A549 (cell line): Measurements from ENCODE around the gene LGMN. TPM values are rescaled to one million over a fixed set of nuclear protein-coding genes. Genes with fewer than 3 reads are reported as not detected.

Experiments used
- ATAC-seq, 2 experiments: fragments of 200-7000 bp in 1 of 2; fragments of >200 bp in 1 of 2; cut with Nextera tagmentation in 1 of 2; cut with Tn5 transposase in 1 of 2; 3 replicates each; pipeline versions ENCODE4 v1.8.0 to v1.9.1; 2018 to 2020; ENCODE audit warnings: mild to moderate bottlenecking in 1 of 2, moderate library complexity in 1 of 2
- CTCF ChIA-PET: fragments of 300-600 bp; sonication (Branson Sonifier 250); formaldehyde crosslinking; extraction: SDS; loops from one replicate; lab custom pipeline; 2021; ENCODE audit warnings: antibody characterized with exemption, inconsistent platforms; lab: Yijun Ruan, JAX
- POLR2A ChIA-PET: fragments of 350-600 bp; formaldehyde crosslinking; extraction: SDS; loops from one replicate; lab custom pipeline; 2021; ENCODE audit warnings: antibody characterized with exemption, inconsistent platforms; lab: Yijun Ruan, JAX
- DNase-seq, 2 experiments: peaks; one replicate each; pipeline versions ENCODE4 v3.0.0 to v3.0.0-alpha.2; 2011 to 2016; ENCODE audit warnings: low read depth in 1 of 2, low spot score in 1 of 2
- FAIRE-seq: peaks from 2 replicates; lab custom pipeline; 2011; peaks lifted over from hg19 to GRCh38; lab: Jason Lieb, UNC
- H3K27ac ChIP-seq, 2 experiments: fragments of >200 bp; sonication (Bioruptor Twin); formaldehyde crosslinking; 3 replicates each; pipeline ENCODE4 v1.5.1; 2016 to 2017
- H3K4me1 ChIP-seq: fragments of >200 bp; sonication (Bioruptor Twin); formaldehyde crosslinking; 3 replicates; pipeline ENCODE4 v1.6.1; 2016
- H3K4me2 ChIP-seq: fragments of >200 bp; sonication (Bioruptor Twin); formaldehyde crosslinking; 3 replicates; pipeline ENCODE4 v1.6.1; 2016
- H3K4me3 ChIP-seq: fragments of >200 bp; sonication (Bioruptor Twin); formaldehyde crosslinking; 3 replicates; pipeline ENCODE4 v1.5.1; 2016
- H3K9me3 ChIP-seq: fragments of >200 bp; sonication (Bioruptor Twin); formaldehyde crosslinking; 3 replicates; pipeline ENCODE4 v1.6.1; 2016
- BCL3 ChIP-seq: fragments of >200 bp; sonication (Bioruptor Twin); formaldehyde crosslinking; IDR thresholded peaks from 3 replicates; pipeline ENCODE4 v1.6.1; 2016
- CEBPB ChIP-seq, 2 experiments: fragments of >200 bp in 1 of 2; sonication (Bioruptor Twin) in 1 of 2; formaldehyde crosslinking in 1 of 2; IDR thresholded peaks; 2 replicates each; pipeline ENCODE4 v1.6.1; 2012 to 2016
- CHD4 ChIP-seq: fragments of 200-600 bp; sonication (generic); IDR thresholded peaks from 2 replicates; pipeline ENCODE4 v1.6.1; 2016; ENCODE audit warnings: antibody characterized with exemption, mild to moderate bottlenecking, borderline replicate concordance
- CTCF ChIP-seq: fragments of >200 bp; sonication (Bioruptor Twin); formaldehyde crosslinking; IDR thresholded peaks from 3 replicates; pipeline ENCODE4 v1.5.1; 2016
- EHF ChIP-seq: fragments of 250-450 bp; sonication (Bioruptor Pico); IDR thresholded peaks from 2 replicates; pipeline ENCODE4 v1.5.0; 2020; ENCODE audit warnings: mild to moderate bottlenecking
- ESRRA ChIP-seq: fragments of 150-350 bp; IDR thresholded peaks from 2 replicates; pipeline ENCODE4 v1.6.1; 2014; ENCODE audit warnings: mild to moderate bottlenecking, low read length, borderline replicate concordance
- FOSL2 ChIP-seq, 2 experiments: fragments of 450-650 bp in 1 of 2; fragments of >200 bp in 1 of 2; sonication (Bioruptor Twin) in 1 of 2; formaldehyde crosslinking; IDR thresholded peaks; 2 replicates each; pipeline versions ENCODE4 v1.5.0 to v1.6.1; 2016 to 2020; ENCODE audit warnings: mild to moderate bottlenecking in 1 of 2, moderate library complexity in 1 of 2
- FOXS1 ChIP-seq: fragments of 250-450 bp; sonication (Bioruptor Pico); IDR thresholded peaks from 2 replicates; pipeline ENCODE4 v1.5.0; 2020; ENCODE audit warnings: mild to moderate bottlenecking, moderate library complexity
- GATA3 ChIP-seq: IDR thresholded peaks from 2 replicates; pipeline ENCODE4 v1.6.1; 2012; ENCODE audit warnings: borderline replicate concordance
- HES2 ChIP-seq: fragments of >200 bp; sonication (Bioruptor Twin); formaldehyde crosslinking; IDR thresholded peaks from 2 replicates; pipeline ENCODE4 v1.6.1; 2016
- HOXA7 ChIP-seq: fragments of 250-450 bp; sonication (Bioruptor Pico); IDR thresholded peaks from 2 replicates; pipeline ENCODE4 v1.5.0; 2020; ENCODE audit warnings: mild to moderate bottlenecking, moderate library complexity
- HOXB13 ChIP-seq: fragments of 250-450 bp; sonication (Bioruptor Pico); IDR thresholded peaks from 2 replicates; pipeline ENCODE4 v1.5.0; 2020; ENCODE audit warnings: low read depth, mild to moderate bottlenecking, moderate library complexity
- MAZ ChIP-seq: fragments of 150-350 bp; IDR thresholded peaks from 2 replicates; pipeline ENCODE4 v1.6.1; 2014; ENCODE audit warnings: antibody characterized with exemption, low read depth, low read length, borderline replicate concordance
- MYC ChIP-seq: IDR thresholded peaks from 2 replicates; pipeline ENCODE4 v1.6.1; 2012; ENCODE audit warnings: mild to moderate bottlenecking, inconsistent platforms, low read length, improper control_type of control experiment, borderline replicate concordance
- POLR2AphosphoS2 ChIP-seq: conservative IDR thresholded peaks from 2 replicates; pipeline ENCODE4 v1.6.1; 2012; ENCODE audit warnings: low read length, improper control_type of control experiment, inconsistent platforms
- RAD21 ChIP-seq, 2 experiments: fragments of >200 bp in 1 of 2; sonication (Bioruptor Twin) in 1 of 2; formaldehyde crosslinking in 1 of 2; IDR thresholded peaks in 1 of 2; conservative IDR thresholded peaks in 1 of 2; 2 replicates in 1 of 2; 3 replicates in 1 of 2; pipeline ENCODE4 v1.6.1; 2012 to 2018; ENCODE audit warnings: inconsistent platforms in 1 of 2
- TP53 ChIP-seq: fragments of 250-450 bp; sonication (Bioruptor Pico); IDR thresholded peaks from 2 replicates; pipeline ENCODE4 v1.5.0; 2021; ENCODE audit warnings: mild to moderate bottlenecking, moderate library complexity
- ZFP36 ChIP-seq: fragments of 450-650 bp; IDR thresholded peaks from 2 replicates; pipeline ENCODE4 v1.6.1; 2014; ENCODE audit warnings: borderline replicate concordance; ENCODE audit not compliant: partially characterized antibody
- ZNF302 ChIP-seq: fragments of 250-450 bp; sonication (Bioruptor Pico); IDR thresholded peaks from 2 replicates; pipeline ENCODE4 v1.9.0; 2021; ENCODE audit warnings: inconsistent platforms, mild to moderate bottlenecking, moderate library complexity
- WGBS: methylation state at CpG from one replicate; pipeline ENCODE4 v1.1.6; 2017; ENCODE audit errors: missing lambda C conversion rate; 5-methylcytosine and 5-hydroxymethylcytosine counted together
- polyA plus RNA-seq, 4 experiments: library from polyadenylated mRNA; depleted of rRNA in 3 of 4; stranded (reverse); fragments of >200 nt; fragmentation: RNase III in 1 of 4; extraction: RNeasy Plus Mini Kit Qiagen cat#74134 plus additional on column Dnase treatment in 1 of 4; gene quantifications; 2 replicates in 3 of 4; 3 replicates in 1 of 4; pipeline ENCODE4 v1.2.3, GENCODE V29; 2011 to 2017
- TF ChIP-seq, protein P1 (sequence below): IDR thresholded peaks from 2 replicates; pipeline ENCODE4 v1.6.1; 2012; ENCODE audit warnings: low read depth, borderline replicate concordance
- TF ChIP-seq, protein P2 (sequence below): fragments of 250-450 bp; sonication (Bioruptor Pico); IDR thresholded peaks from 2 replicates; pipeline ENCODE4 v1.5.0; 2020; ENCODE audit warnings: low read depth, mild to moderate bottlenecking, moderate library complexity
- TF ChIP-seq, protein P3 (sequence below): IDR thresholded peaks from 2 replicates; pipeline ENCODE4 v1.6.1; 2012

Gene LGMN
- polyA plus RNA-seq, 2 of the 4 experiments (the other 2 are of a cell fraction), result 70.4 to 106 TPM

DNA sequence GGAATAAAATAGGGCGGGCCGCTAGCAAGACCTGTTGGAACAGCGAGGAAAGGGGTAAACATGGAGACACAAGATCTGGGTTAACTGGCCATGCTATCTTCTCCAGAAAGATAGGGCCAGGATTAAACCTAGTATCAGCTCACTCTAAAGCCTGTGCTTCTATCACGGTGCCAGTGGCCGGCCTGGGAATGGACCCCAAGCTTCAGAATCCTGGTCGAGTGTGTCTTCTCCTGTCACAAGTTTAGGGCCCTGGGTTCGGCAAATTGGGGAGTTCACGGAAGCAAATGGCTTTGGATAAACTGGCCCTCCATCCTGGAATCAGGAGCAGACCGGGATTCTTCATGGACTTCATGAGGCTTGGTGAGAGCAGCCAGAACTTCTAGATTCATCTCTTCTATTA lies 82.2 kb downstream of the LGMN start:
- 95% methylated on average over 9 of the region's 9 CpGs for WGBS
- no peak for FAIRE-seq

DNA sequence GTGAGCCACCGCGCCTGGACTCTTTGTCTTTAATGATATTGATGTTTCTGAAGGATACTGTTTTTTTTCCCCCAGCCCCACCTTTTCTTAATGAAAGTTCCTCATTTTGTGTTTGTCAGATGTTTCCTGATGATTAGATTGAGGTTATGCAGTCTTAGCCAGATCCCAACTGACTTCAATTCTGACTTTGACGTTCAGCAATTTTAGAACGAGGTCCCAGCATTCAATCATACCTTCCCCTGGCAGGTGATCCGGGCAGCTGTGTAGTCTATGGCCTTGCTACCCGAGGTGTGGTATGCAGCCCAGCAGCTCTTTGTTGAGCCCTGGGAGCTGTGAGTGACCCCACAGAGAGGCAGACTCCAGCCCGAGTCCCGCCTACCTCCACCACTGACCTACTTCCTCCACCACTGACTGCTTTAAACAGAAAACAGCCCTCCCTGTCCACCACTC lies 82.7 kb downstream of the LGMN start:
- Histone ChIP-seq H3K4me2 (no peak overlapping the region), H3K4me3 (no peak overlapping the region), H3K27ac (no peak overlapping the region), H3K4me1 (0 out of 3 replicates have a peak, but pooled peaks cover 6% of the 10 kb centered on the region), H3K9me3 (no peaks in the 10 kb centered on the region)
- ChIA-PET CTCF (interaction anchor here (0.6 kb wide), 2 partner anchors 205 to 427 kb away, joined by 3 read pairs; no protein-coding TSS in a partner anchor), POLR2A (no interaction called here)
- ATAC-seq, result no peak
- FAIRE-seq, result no peak
- TF ChIP-seq HOXA7 (no peak), HES2 (no peak), HOXB13 (CRISPR knock-in tag) (no peak), BCL3 (no peak), RAD21 (conservative IDR thresholded peaks at IDR 0.05 in 1 of 2, IDR thresholded peaks at IDR 0.05 in 1 of 2) (no peak), TP53 (CRISPR knock-in tag) (no peak), EHF (CRISPR knock-in tag) (no peak), POLR2AphosphoS2 (no peak), MAZ (no peak), FOSL2 (IDR thresholded peaks at IDR 0.05) (no peak), FOSL2 (CRISPR knock-in tag; IDR thresholded peaks at IDR 0.05) (no peak), CEBPB (IDR thresholded peaks at IDR 0.05) (no peak), ESRRA (no peak), CTCF (no peak), CHD4 (no peak), FOXS1 (CRISPR knock-in tag) (no peak)
- no peak for DNase-seq
- WGBS, result 92% methylated on average over 8 of the region's 8 CpGs

More for the DNA sequence above, 82.2 kb downstream of the LGMN start:
- Histone ChIP-seq H3K27ac (no peak overlapping the region), H3K4me3 (no peak overlapping the region), H3K4me1 (0 out of 3 replicates have a peak, but pooled peaks cover 6% of the 10 kb centered on the region), H3K4me2 (no peak overlapping the region), H3K9me3 (no peaks in the 10 kb centered on the region)
- ChIA-PET POLR2A (no interaction called here), CTCF (interaction anchor here (0.6 to 1.0 kb wide), 2 partner anchors 20 to 428 kb away, joined by 3 to 6 read pairs; no protein-coding TSS in a partner anchor)
- TF ChIP-seq RAD21 (conservative IDR thresholded peaks at IDR 0.05 in 1 of 2, IDR thresholded peaks at IDR 0.05 in 1 of 2) (no peak), GATA3 (no peak), ZFP36 (no peak), MYC (no peak), BCL3 (no peak), ZNF302 (CRISPR knock-in tag) (no peak)
- TF ChIP-seq, protein P1, sequence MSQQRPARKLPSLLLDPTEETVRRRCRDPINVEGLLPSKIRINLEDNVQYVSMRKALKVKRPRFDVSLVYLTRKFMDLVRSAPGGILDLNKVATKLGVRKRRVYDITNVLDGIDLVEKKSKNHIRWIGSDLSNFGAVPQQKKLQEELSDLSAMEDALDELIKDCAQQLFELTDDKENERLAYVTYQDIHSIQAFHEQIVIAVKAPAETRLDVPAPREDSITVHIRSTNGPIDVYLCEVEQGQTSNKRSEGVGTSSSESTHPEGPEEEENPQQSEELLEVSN, result no peak
- TF ChIP-seq, protein P2, sequence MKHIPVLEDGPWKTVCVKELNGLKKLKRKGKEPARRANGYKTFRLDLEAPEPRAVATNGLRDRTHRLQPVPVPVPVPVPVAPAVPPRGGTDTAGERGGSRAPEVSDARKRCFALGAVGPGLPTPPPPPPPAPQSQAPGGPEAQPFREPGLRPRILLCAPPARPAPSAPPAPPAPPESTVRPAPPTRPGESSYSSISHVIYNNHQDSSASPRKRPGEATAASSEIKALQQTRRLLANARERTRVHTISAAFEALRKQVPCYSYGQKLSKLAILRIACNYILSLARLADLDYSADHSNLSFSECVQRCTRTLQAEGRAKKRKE (CRISPR knock-in tag), result no peak
- TF ChIP-seq, protein P3, sequence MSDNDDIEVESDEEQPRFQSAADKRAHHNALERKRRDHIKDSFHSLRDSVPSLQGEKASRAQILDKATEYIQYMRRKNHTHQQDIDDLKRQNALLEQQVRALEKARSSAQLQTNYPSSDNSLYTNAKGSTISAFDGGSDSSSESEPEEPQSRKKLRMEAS, result no peak
- ATAC-seq (no peak), DNase-seq (no peak)
